Measurements from ENCODE around the gene MARCHF7.
"Not testable (repeated sequence)": the region's sequence is repeated elsewhere in the genome, so short reads cannot be mapped to it uniquely, and the experiment has no call there.

The MARCHF7 gene

GRCh38 chr2:159711562-159712142 lies 654 bp upstream of the MARCHF7 start:
- peak overlapping the region; percentile 96 for H3K4me3 ChIP-seq (ENCODE audit: low read length)
- TF ChIP-seq, protein P1, sequence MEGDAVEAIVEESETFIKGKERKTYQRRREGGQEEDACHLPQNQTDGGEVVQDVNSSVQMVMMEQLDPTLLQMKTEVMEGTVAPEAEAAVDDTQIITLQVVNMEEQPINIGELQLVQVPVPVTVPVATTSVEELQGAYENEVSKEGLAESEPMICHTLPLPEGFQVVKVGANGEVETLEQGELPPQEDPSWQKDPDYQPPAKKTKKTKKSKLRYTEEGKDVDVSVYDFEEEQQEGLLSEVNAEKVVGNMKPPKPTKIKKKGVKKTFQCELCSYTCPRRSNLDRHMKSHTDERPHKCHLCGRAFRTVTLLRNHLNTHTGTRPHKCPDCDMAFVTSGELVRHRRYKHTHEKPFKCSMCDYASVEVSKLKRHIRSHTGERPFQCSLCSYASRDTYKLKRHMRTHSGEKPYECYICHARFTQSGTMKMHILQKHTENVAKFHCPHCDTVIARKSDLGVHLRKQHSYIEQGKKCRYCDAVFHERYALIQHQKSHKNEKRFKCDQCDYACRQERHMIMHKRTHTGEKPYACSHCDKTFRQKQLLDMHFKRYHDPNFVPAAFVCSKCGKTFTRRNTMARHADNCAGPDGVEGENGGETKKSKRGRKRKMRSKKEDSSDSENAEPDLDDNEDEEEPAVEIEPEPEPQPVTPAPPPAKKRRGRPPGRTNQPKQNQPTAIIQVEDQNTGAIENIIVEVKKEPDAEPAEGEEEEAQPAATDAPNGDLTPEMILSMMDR (conservative IDR thresholded peaks at IDR 0.05; ENCODE audit: low read depth, low read length), result no peak
- DNase-seq (ENCODE audit: low read depth), result no peak

DNA sequence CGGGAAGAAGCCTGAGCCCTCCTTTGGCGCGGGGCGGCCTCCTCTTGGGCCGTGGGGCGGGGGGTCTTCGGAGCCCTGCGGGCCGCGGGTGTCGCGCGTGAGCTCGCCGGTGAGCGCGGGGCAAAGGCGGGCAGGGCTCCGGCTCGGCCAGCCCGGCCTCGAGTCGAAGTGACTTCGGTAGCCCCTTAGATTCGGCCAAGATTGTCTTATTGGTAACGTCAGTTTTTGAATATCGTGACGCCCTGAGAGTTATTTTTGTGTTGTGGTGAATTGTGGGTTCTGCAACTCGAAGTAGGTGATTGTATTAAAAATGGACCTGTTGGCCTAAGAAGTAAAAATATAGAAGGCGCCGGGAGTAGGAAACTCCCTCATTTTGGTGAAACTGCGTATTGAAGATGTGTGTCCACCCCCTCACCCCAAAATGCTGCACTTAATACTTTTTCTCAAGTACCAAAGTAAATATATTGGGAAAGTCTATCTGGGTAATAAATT lies 669 bp downstream of the MARCHF7 start:
- TF ChIP-seq, protein P1 (conservative IDR thresholded peaks at IDR 0.05; ENCODE audit: low read depth, low read length), result no peak
- H3K4me3 ChIP-seq (ENCODE audit: low read length), result peak overlapping the region; percentile 96
- no peak for DNase-seq (ENCODE audit: low read depth)

DNA sequence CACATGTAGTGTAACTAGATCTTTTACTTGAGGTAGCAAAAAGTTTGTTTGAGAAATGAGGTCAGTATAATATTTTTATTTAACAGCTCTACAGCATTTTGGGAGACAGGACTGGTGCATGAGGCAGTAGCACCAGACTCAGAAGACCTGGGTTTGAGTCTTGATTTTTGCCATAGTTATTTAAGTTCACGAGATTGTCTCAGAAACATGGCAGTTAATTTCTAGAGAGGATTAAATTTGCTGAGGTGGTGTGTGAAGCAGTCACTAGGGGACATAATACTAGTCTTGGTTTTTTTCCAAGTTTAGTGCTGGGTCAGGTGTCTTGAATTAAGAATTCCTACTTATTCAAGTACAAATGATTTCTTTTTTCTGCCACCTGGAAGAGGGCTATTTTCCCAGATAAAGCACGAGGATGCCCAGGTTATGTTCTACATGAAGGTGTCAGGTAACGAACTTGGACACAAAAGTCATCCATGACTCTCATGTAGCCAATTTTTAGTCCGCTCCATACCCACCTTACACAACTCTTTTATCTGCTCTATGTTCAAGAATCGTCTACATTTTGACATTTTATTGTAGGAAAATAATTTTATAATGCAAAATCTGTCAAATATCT lies 1.4 kb downstream of the MARCHF7 start:
- peak; percentile 79 for DNase-seq (ENCODE audit: low read depth)
- H3K4me3 ChIP-seq (ENCODE audit: low read length), result peak overlapping the region; percentile 96

GRCh38 chr2:159714247-159714930 lies 2.1 kb downstream of the MARCHF7 start:
- TF ChIP-seq, protein P1 (conservative IDR thresholded peaks at IDR 0.05; ENCODE audit: low read depth, low read length), result no peak
- peak overlapping the region; percentile 96 for H3K4me3 ChIP-seq (ENCODE audit: low read length)
- DNase-seq (ENCODE audit: low read depth), result no peak

More for the DNA sequence above, 1.4 kb downstream of the MARCHF7 start:
- TF ChIP-seq, protein P1 (conservative IDR thresholded peaks at IDR 0.05; ENCODE audit: low read depth, low read length), result peak; percentile 17

DNA sequence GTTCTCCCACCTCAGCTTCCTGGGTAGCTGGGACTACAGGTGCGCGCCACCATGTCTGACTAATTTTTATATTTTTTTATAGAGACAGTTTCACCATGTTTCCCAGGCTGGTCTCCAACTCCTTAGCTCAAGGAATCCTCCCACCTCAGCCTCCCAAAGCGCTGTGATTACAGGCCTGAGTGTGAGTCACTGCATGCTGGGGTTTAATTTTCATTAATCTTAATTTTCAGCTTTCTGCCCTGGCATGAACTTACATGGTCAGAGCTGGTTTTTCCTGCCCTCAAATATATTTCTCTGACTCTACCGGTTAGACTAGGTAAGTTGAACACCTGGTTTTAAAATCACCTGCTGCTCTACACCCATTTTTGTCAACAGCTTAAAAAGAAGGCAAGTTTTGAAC lies 3.1 kb downstream of the MARCHF7 start:
- TF ChIP-seq, protein P1 (conservative IDR thresholded peaks at IDR 0.05; ENCODE audit: low read depth, low read length), result no peak
- no peak overlapping the region for H3K4me3 ChIP-seq (ENCODE audit: low read length)
- DNase-seq (ENCODE audit: low read depth), result no peak

- not testable (repeated sequence) for H3K4me3 ChIP-seq (ENCODE audit: low read length); DNase-seq (ENCODE audit: low read depth)
These were observed 4.1 kb downstream of the MARCHF7 start for GRCh38 chr2:159716409-159716808.

- TF ChIP-seq, protein P1 (conservative IDR thresholded peaks at IDR 0.05; ENCODE audit: low read depth, low read length), result no peak
- H3K4me3 ChIP-seq (ENCODE audit: low read length), result no peak overlapping the region
- DNase-seq (ENCODE audit: low read depth), result no peak
These were observed 4.6 kb downstream of the MARCHF7 start for GRCh38 chr2:159716857-159717256.
